HG03378 (cell line): ENCODE results near the gene GLT1D1.
"Not testable (repeated sequence)": the region's sequence is repeated elsewhere in the genome, so short reads cannot be mapped to it uniquely, and the experiment has no call there.

Experiments
- ATAC-seq: cut with Tn5 transposase; IDR thresholded peaks from one replicate; pipeline ENCODE4 v1.9.1; 2021; ENCODE audit warnings: mild to moderate bottlenecking, moderate library complexity; ENCODE audit not compliant: unreplicated experiment

GLT1D1 gene

DNA sequence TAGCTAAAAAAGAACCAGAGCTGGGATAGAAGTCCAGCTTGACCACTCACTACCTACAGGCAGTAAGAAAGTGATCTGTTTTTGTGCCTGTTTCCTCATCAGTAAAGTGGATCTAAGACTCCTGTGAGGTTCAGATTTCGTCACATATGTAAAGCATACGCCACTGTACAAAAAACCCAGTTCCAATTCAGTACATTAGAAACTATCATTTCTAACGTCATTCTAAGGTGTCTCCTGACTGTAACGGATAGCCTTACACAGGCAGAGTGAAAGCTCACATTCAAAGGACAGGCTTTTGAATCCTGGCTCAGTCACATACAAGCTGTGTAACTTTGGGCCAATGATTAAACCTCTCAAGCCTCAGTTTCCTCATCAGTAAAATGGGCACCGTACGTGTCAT is 33.0 kb upstream of the GLT1D1 start:
- ATAC-seq, result no peak

DNA sequence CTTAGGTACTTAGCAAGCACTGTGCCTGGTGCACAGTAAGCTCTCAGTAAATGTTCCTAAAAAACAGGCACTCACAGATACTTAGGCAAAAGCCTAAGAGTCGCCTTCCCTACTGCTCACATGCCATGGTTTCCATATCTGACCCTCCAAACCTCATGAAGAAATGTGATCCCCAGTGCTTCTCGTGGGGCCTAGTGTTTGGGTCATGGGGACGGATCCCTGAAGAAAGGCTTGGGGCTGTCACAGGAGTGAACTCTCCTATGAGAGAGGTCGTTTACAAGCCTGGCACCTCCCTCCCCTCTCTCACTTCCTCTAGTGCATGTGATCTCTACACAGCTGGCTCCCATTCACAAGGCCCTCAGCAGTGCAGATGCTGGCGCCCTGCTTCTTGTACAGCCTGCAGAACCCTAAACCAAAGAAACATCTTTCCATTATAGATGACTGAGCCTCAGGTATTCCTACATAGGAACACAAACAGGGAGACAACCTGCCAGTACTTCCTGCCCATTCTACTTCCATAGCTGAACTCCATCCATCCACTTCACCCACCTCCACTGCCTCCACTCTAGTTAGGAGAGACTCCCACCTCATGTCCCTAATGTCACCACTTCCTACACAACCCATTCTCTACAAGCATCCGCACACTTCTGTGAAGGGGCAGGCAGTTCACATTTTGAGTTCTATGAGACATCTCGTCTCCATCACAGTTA is 32.4 kb upstream of the GLT1D1 start:
- ATAC-seq, result peak; percentile 54

DNA sequence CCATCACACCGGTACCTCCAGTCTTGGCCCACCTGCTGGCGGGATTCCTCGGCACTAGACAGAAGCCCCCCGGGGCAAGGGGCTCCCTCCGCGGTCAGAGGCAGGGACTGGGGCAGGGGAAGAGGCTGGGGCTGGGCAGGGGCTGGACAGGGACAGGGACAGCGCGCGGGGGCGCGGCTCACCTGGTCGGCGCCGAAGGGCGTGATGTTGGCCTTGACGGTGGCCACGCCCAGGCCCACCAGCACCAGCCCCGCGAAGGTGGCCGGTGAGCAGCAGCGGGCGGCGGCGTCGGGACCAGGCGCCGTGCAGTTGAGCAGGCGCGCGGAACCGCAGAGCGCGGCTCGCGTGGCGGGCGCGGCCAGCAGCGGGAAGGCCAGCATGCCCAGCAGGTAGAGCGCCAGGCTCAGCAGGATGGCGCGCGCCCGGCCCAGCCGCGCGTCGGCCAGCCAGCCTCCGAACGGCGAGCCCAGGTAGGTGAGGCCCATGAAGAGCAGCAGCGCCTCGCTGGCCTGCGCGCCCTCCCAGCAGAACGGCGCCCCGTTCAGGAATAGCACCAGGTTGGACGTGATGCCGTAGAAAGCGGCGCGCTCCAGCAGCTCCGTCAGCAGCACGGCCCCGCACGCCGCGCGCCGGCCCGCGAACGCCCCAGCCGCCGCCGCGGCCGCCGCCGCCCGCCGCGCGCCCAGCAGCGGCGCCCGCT is 29.9 kb upstream of the GLT1D1 start:
- peak; percentile 12 for ATAC-seq

DNA sequence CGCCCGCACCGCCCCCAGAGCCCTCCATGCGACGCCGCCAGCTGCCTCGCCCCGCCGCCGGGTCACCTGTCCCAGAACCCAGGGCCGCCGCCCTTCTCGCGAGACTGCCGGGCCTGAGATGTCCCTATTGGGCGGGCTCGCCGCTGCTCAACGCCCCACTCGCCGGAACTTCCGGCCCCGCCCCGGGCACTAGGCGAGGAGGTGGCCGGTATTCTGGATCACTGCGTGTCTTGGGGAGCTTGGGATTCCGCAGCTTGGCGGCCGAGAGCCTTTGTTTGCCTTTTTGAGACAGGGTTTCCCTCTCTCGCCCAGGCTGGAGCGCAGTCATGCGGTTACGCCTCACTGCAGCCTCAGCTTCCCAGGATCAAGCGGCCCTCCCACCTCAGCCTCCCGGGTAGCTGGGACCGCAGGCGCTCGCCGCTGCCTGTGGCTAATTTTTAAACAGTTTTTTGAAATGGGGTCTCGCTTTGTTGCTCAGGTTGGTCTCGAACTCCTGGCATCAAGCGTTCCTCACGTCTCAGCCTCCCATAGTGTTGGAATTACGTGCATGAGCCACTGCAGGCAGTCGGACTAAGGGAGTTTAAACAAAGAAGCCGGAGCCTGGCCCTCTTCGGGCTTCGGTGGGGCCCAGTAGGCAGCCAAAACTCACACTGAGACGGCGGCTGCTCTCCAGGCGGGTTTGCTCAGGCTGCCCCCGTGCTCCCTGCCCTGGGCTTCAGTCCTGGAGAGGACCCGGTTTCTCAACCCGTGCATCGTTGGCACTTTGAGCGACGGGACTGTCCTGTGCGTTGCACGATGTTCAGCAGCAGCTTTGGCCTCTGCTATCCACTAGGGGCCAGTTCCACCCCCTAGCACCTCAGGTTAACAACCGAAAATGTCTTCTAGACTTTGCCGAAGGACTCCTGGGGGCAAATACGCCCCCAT is 29.1 kb upstream of the GLT1D1 start, which contains the start of gene SLC15A4:
Gene SLC15A4 (minus strand): TSS at position 43 of the 924 bp plus-strand sequence. CDS start 15 bp downstream, at position 28.
- peak; percentile 75 for ATAC-seq

DNA sequence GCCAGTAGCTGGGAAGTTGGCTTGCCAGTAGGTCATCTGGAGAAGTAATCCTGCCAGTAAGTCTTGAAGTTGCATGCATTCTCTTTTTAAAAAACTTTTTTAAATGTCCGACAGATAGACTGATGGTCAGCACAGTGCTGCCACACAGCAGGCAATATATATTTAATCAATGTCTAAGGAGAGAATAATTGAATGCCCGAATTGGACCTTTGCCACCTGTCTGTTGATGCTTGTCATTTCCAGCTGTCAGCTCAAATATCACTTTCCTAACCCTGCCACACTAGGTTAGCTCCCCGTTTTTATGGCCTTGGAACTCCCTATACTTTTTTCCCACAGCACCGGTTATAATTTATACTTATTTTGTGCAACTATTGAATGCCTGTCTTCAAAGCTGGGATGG is 27.4 kb upstream of the GLT1D1 start:
- no peak for ATAC-seq

DNA sequence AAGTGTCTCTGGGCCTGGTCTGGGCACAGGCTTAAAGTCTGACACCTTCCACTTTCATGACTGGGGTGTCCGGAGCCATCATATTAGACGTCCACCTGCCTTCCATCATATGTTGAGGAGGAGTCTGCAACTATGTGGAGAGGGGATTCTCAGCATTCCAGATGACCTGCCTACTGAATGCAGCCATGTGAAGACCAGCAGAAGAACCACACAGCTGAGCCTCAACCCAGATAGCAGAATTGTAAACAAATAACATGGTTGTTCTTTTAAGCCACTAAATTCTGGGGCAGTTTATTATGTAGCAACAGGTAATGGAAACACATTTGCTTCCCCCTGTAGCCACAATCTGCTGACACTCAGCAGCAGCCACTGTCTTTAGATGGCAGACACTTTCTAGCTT is 25.6 kb upstream of the GLT1D1 start:
- no peak for ATAC-seq

DNA sequence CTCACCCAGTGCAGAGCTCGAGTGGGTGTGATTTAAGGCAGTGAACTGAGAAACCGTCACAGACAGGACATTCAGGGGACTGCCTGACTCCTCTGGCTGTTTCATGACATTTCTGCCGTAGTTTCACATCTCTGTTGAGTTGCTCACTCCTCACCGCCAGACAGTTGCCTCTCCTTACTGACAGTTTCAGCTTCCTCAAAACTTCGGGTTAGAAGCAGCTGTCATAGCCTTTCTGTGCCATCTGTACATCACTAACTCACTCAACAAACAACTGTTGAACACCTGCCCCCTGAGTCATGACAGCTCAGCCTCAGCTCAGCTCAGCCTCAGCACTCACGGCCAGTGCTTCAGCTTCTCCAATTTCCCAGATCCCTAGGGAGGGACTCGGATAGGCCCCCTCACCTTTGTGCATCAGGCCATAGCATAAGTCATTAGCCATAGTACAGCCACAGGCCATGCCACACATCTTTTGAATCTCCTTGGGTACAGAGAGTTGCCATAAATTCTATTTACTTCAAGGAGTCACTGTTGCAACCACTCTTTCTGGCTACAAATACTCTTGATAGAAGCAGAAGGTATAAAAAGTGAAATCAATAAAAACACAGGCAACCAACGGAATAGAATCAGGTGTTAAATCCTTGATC is 23.3 kb upstream of the GLT1D1 start:
- ATAC-seq, result peak; percentile 93

DNA sequence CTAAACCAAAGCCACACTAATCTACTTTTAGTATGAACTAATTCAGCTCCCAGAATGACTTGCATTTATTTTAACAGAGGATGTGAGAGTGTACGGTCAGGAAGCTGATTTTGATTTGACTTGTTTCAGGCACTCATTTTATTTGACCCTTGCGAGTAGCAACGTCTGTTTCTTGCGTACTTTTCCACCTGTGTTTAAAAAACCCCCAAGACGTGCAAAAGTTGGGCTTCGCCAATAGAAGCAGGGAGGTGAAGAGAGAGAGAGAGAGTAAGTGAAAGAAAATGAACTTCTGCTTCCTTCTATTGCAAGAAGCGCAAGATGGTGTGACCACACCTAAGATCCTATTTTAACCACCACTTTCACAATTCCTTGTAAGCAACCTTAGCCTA is 22.8 kb upstream of the GLT1D1 start:
- peak; percentile 53 for ATAC-seq

DNA sequence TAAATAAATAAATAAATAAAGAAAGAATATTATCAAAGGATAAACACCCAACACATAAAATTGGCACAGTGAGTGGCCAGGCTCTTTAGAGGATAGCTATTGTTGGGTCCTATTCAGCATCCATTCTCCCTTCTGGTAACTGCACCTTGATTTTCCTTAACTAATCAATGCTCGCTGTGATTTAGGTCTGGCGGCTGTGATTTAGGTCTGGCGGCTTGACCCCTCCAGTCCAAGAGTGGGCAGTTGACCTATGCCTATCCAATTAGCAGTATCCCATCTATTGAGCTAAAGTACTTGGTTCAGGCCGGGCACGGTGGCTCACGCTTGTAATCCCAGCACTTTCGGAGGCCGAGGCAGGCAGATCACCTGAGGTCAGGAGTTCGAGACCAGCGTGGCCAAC is 19.9 kb upstream of the GLT1D1 start:
- no peak for ATAC-seq

DNA sequence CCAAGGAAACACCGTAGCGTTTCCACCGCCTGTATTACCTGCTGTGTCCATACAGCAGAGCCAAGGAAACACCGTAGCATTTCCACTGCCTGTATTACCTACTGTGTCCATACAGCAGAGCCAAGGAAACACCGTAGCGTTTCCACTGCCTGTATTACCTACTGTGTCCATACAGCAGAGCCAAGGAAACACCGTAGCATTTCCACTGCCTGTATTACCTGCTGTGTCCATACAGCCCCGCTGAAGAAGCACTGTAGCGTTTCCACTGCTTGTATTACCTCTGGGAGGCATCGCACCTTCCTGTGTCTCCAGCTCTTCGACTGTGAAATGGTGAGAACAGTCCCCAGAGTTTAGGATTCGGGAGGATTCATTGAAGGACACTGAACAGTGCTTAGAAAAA is 13.4 kb upstream of the GLT1D1 start:
- ATAC-seq, result not testable (repeated sequence)

DNA sequence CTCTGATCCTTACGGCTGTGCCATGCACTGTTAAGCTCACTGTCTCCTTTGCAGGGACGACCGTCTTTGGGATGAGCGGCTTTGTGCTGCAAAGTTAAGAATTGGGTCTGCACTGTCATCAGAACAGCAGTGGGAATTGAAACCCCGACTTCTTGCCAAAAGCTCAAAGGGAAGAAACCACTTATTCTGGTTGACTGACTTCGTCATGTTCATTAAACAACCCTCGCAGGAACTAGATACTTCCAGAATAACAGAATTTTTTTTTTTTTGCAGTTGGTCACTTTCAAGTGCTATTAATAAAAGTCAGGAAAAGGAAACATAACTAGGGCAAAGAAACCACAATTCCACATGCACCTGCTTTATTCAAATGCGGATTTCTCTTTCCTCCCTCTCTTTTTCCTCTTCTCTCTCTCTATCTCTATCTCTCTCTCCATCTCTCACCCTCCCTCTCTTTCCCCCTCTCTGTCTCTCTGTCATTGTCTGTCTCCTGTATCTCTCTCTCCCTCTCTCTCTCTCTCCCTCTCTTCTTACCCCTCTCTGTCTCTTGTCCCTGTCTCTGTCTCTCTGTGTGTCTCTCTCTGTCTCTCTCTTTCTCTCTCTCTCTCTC is 12.3 kb upstream of the GLT1D1 start:
- ATAC-seq, result peak; percentile 92

DNA sequence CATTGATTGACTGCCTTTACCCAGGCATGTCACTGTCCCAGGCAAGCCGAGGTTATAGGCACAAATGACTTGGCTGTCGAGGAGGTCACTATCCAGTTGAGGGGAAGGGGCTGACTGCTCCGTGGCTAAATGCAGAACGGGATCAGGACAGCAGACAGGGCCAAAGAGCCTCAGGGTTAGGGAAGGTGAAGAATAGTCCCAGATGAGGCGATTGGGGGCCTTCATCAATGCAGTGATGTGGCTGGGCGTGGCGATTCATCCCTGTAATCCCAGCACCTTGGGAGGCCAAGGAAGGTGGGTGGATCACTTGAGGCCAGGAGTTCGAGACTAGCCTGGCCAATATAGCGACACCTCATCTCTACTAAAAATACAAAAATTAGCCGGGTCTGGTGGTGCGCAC is 10.7 kb upstream of the GLT1D1 start:
- ATAC-seq, result no peak

DNA sequence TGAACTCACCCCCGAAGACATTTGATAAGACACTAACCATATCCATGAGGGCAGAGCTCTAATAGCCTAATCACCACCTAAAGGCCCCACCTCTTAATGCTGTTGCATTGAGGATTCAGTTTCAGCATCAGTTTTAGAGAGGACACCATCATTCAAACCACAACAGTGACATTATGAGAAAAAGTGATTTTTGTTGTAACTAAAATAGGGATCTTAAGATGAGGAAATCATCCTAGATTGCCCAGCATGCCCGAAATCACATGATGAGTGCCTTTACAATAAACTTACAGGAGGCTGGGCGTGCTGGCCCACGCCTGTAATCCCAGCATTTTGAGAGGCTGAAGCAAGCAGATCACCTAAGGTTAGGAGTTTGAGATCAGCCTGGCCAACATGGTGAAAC is 9.7 kb upstream of the GLT1D1 start:
- ATAC-seq, result no peak

DNA sequence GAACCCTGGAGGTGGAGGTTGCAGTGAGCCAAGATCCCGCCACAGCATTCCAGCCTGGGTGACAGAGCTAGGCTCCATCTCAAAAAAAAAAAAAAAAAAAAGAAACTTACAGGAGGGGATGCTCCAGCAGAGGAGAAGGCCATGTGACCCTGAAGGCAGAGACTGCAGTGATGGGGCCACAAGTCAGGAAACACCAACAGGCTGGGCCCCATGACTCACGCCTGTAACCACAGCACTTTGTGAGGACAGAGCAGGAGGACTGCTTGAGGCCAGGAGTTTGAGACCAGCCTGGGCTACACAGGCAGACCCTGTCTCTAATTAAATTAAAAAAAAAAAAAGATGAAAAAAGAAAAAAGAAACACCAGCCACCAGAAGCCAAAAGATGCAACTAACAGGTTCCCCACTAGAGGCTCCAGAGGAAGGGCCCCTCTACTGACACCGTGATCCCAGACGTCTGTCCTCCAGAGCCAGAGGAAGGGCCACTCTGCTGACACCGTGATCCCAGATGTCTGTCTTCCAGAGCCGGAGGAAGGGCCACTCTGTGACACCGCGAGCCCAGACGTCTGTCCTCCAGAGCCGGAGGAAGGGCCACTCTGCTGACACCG is 9.1 kb upstream of the GLT1D1 start:
- peak; percentile 39 for ATAC-seq

DNA sequence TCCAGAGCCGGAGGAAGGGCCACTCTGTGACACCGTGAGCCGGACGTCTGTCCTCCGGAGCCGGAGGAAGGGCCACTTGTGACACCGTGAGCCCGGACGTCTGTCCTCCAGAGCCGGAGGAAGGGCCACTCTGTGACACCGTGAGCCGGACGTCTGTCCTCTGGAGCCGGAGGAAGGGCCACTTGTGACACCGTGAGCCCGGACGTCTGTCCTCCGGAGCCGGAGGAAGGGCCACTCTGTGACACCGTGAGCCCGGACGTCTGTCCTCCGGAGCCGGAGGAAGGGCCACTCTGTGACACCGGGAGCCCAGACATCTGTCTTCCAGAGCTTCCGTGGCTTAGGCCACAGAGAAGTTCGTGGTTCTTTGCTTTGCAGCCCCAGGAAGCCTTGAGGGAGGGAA is 6.6 kb upstream of the GLT1D1 start:
- not testable (repeated sequence) for ATAC-seq

DNA sequence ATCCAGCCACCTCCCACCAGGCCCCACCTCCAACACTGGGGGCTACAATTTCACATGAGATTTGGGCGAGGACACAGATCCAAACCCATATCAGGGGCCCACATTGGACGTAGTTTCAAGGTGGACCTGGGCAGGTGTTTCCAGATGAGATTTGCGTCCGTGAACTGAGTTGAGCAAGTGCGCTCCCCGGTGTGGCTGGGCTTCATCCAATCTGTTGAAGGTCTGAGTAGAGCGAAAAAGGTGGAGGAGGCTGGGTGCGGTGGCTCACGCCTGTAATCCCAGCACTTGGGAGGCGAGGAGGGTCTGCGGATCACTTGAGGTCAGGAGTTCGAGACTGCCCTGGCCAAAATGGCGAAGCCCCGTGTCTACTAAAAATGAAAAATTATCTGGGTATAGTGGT is 4.9 kb upstream of the GLT1D1 start:
- ATAC-seq, result no peak

DNA sequence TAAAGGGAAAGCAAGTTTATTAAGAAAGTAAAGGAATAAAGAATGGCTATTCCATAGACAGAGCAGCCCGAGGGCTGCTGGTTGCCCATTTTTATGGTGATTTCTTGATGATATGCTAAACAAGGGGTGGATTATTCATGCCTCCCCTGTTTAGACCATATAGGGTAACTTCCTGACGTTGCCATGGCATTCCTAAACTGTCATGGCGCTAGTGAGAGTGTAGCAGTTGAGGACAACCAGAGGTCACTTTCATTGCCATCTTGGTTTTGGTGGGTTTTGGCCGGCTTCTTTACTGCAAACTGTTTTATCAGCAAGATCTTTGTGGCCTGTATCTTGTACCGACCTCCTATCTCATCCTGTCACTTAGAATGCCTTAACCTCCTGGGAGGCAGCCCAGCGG is 3.5 kb upstream of the GLT1D1 start:
- not testable (repeated sequence) for ATAC-seq

DNA sequence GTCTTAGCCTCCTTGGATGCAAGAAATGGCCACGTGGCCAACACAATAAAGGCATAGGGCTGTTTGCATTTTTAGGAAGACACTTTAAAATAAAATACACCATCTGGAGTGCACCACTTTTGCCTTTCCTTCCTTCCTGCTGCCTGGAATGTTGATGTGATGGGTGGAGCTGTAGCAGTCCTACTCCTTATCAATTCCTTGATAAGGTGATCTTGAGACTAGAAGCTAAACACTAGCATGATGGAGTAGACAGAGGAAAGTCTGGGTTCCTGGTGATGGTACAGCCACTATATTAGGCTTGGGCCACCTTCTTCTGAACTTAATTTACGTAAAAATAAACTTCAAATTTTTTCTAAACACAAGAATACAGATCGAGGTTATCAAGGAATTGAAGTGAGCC is 2.9 kb upstream of the GLT1D1 start:
- no peak for ATAC-seq

DNA sequence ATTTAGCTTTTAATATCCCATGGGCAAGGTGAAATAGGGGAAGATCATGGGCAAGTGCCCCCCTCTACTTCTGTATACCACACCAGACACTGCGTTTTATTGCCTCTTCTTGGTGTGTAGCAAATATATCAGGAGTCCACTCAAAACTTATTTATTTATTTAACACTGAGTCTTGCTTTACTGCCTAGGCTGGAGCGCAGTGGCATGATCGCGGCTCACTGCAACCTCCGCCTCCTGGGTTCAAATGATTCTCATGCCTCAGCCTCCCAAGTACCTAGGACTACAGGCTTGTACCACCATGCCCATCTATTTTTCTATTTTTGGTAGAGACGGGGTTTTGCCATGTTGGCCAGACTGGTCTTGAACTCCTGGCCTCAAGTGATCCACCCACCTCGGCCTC is 1.8 kb upstream of the GLT1D1 start:
- ATAC-seq, result not testable (repeated sequence)

DNA sequence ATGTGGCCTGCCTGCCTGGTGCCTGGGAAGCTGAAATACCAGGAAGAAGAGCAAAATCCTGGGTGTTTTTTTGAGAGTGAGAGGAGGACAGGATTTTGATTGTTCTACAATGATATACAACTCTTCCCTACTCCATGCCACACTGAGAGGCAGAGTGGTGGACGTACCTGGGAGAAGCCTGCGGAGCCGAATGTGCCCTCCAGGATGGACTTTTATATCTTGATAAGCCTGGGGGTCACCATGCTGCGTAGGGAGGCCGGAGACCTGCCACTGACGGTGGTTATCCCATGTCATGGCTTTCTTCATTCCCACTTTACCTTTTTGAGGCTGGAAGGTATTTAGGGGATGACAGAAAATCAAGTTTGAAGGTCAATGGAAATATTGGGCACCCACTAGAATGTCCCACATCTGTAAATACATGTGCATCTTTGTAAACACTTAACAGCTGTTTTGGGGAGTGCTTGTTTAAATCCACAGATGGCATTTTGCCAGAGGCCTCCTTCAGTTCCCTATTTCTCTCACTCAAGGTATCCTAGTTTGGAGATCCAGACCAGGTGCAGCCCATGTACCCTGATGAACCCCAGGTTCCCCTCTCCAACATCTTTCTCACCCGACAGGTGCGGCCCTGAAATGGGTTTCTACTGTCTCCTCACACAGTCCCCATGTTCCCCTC is 1.1 kb upstream of the GLT1D1 start:
- no peak for ATAC-seq
